Osteoblast (primary cell): ENCODE results near the gene CBX5. TPM values are rescaled to one million over a fixed set of nuclear protein-coding genes. Genes with fewer than 3 reads are reported as not detected.

Experiments
- DNase-seq: peaks from one replicate; pipeline ENCODE4 v3.0.0; 2011; ENCODE audit warnings: low spot score, mixed read lengths; ENCODE audit not compliant: insufficient read length; ENCODE audit errors: missing footprints
- H2AFZ ChIP-seq: 2 replicates; pipeline ENCODE4 v1.6.0; 2011; ENCODE audit warnings: mild to moderate bottlenecking, low read length
- H3K27ac ChIP-seq: 2 replicates; pipeline ENCODE4 v1.5.1; 2011; ENCODE audit warnings: mild to moderate bottlenecking, low read depth, low read length, moderate library complexity
- H3K27me3 ChIP-seq: 2 replicates; pipeline ENCODE4 v1.6.0; 2012; ENCODE audit warnings: mild to moderate bottlenecking, control low read depth, inconsistent platforms, low read length, moderate library complexity; ENCODE audit not compliant: insufficient read depth
- H3K36me3 ChIP-seq: 2 replicates; pipeline ENCODE4 v1.5.1; 2011; ENCODE audit warnings: mild to moderate bottlenecking, low read length, control low read depth, moderate library complexity; ENCODE audit not compliant: insufficient read depth
- H3K4me1 ChIP-seq: 2 replicates; pipeline ENCODE4 v1.5.1; 2011; ENCODE audit warnings: mild to moderate bottlenecking, low read length, control low read depth, moderate library complexity; ENCODE audit not compliant: insufficient read depth
- H3K4me2 ChIP-seq: 2 replicates; pipeline ENCODE4 v1.6.0; 2011; ENCODE audit warnings: mild to moderate bottlenecking, low read length; ENCODE audit not compliant: insufficient read depth
- H3K4me3 ChIP-seq: fragments of 200-600 bp; sonication (generic); 3 replicates; pipeline ENCODE4 v1.5.1; 2012; ENCODE audit warnings: mild to moderate bottlenecking, low read length, inconsistent platforms; ENCODE audit not compliant: insufficient read depth
- H3K79me2 ChIP-seq: 2 replicates; pipeline ENCODE4 v1.6.0; 2012; ENCODE audit warnings: mild to moderate bottlenecking, low read length, control low read depth, inconsistent platforms; ENCODE audit not compliant: insufficient read depth
- H3K9me3 ChIP-seq: 2 replicates; pipeline ENCODE4 v1.5.1; 2011; ENCODE audit warnings: low read depth, low read length, control low read depth
- H4K20me1 ChIP-seq: 2 replicates; pipeline ENCODE4 v1.6.0; 2012; ENCODE audit warnings: mild to moderate bottlenecking, low read length, control low read depth; ENCODE audit not compliant: insufficient read depth
- CTCF ChIP-seq: IDR thresholded peaks from 2 replicates; pipeline ENCODE4 v1.5.1; 2011; ENCODE audit warnings: mild to moderate bottlenecking, low read depth, low read length, moderate library complexity; ENCODE audit errors: extremely low read depth
- total RNA-seq: library from RNA; depleted of rRNA; stranded (reverse); fragments of >200 nt; gene quantifications from 2 replicates; pipeline ENCODE4 v1.2.3, GENCODE V29; 2012

The CBX5 gene
- total RNA-seq, 1 donor = 37.6 TPM

- Histone ChIP-seq H3K27ac (no peak overlapping the region), H3K4me2 (no peak overlapping the region), H3K4me3 (no peak overlapping the region), H4K20me1 (no peaks in the 10 kb centered on the region), H3K27me3 (peaks cover 14% of the 10 kb centered on the region), H3K4me1 (no peaks in the 10 kb centered on the region), H3K9me3 (no peaks in the 10 kb centered on the region), H2AFZ (no peak overlapping the region), H3K36me3 (no peaks in the 10 kb centered on the region), H3K79me2 (no peaks in the 10 kb centered on the region)
- no peak for TF ChIP-seq CTCF
- no peak for DNase-seq
These were observed 71.3 kb downstream of the CBX5 start for GRCh38 chr12:54208591-54208990.

- no peaks in the 10 kb centered on the region for H4K20me1 ChIP-seq
- H3K79me2 ChIP-seq = no peaks in the 10 kb centered on the region
- H3K27ac ChIP-seq = no peak overlapping the region
- no peak overlapping the region for H3K4me2 ChIP-seq
- H3K36me3 ChIP-seq = no peaks in the 10 kb centered on the region
- H2AFZ ChIP-seq = no peak overlapping the region
- H3K9me3 ChIP-seq = no peaks in the 10 kb centered on the region
- TF ChIP-seq CTCF = peak; percentile 91
- H3K4me1 ChIP-seq = no peaks in the 10 kb centered on the region
- no peak overlapping the region for H3K4me3 ChIP-seq
- H3K27me3 ChIP-seq = peaks cover 14% of the 10 kb centered on the region
- peak; percentile 91 for DNase-seq
These were observed 72.2 kb downstream of the CBX5 start for GRCh38 chr12:54207539-54208294.

GRCh38 chr12:54206791-54207190 is 73.1 kb downstream of the CBX5 start:
- Histone ChIP-seq H3K27me3 (peaks cover 14% of the 10 kb centered on the region), H3K9me3 (no peaks in the 10 kb centered on the region), H3K4me3 (no peak overlapping the region), H2AFZ (no peak overlapping the region), H3K27ac (no peak overlapping the region), H3K4me2 (no peak overlapping the region), H4K20me1 (no peaks in the 10 kb centered on the region), H3K4me1 (no peaks in the 10 kb centered on the region), H3K36me3 (no peaks in the 10 kb centered on the region), H3K79me2 (no peaks in the 10 kb centered on the region)
- peak; percentile 46 for DNase-seq
- no peak for TF ChIP-seq CTCF

GRCh38 chr12:54204316-54204715 is 75.6 kb downstream of the CBX5 start:
- TF ChIP-seq CTCF = no peak
- no peak for DNase-seq
- Histone ChIP-seq H3K4me3 (no peak overlapping the region), H3K9me3 (no peaks in the 10 kb centered on the region), H3K27ac (no peak overlapping the region), H3K79me2 (no peaks in the 10 kb centered on the region), H3K4me2 (no peak overlapping the region), H4K20me1 (no peaks in the 10 kb centered on the region), H3K36me3 (no peaks in the 10 kb centered on the region), H3K4me1 (no peaks in the 10 kb centered on the region), H2AFZ (no peak overlapping the region), H3K27me3 (peaks cover 14% of the 10 kb centered on the region)
